ENCODE measurements around the gene SLC16A12.

SLC16A12 gene

GRCh38 chr10:89505640-89506275 is 29.6 kb downstream of the SLC16A12 start:
- Histone ChIP-seq H3K27me3 (ENCODE audit: insufficient read depth, low read depth, severe bottlenecking) (no peaks in the 10 kb centered on the region), H3K4me3 (ENCODE audit: low read depth, low read length) (no peak overlapping the region), H3K9me3 (ENCODE audit: severe bottlenecking) (peaks cover 2% of the 10 kb centered on the region), H3K36me3 (no peaks in the 10 kb centered on the region), H3K27ac (no peak overlapping the region)
- no peak for TF ChIP-seq CTCF (IDR thresholded peaks at IDR 0.05; ENCODE audit: low read depth, low read length)
- DNase-seq, result no peak

GRCh38 chr10:89504691-89505090 is 30.7 kb downstream of the SLC16A12 start:
- no peaks in the 10 kb centered on the region for H3K9me3 ChIP-seq (ENCODE audit: severe bottlenecking)
- H3K27me3 ChIP-seq (ENCODE audit: insufficient read depth, low read depth, severe bottlenecking), result no peaks in the 10 kb centered on the region
- DNase-seq, result no peak
- no peak overlapping the region for H3K27ac ChIP-seq
- TF ChIP-seq CTCF (IDR thresholded peaks at IDR 0.05; ENCODE audit: low read depth, low read length), result no peak
- no peak overlapping the region for H3K4me3 ChIP-seq (ENCODE audit: low read depth, low read length)
- no peaks in the 10 kb centered on the region for H3K36me3 ChIP-seq

- Histone ChIP-seq H3K36me3 (no peaks in the 10 kb centered on the region), H3K27ac (no peak overlapping the region), H3K27me3 (ENCODE audit: insufficient read depth, low read depth, severe bottlenecking) (no peaks in the 10 kb centered on the region), H3K4me3 (ENCODE audit: low read depth, low read length) (no peak overlapping the region), H3K9me3 (ENCODE audit: severe bottlenecking) (no peaks in the 10 kb centered on the region)
- no peak for DNase-seq
- TF ChIP-seq CTCF (IDR thresholded peaks at IDR 0.05; ENCODE audit: low read depth, low read length), result no peak
Observed at GRCh38 chr10:89503652-89504370, 31.6 kb downstream of the SLC16A12 start.

- no peak for TF ChIP-seq CTCF (IDR thresholded peaks at IDR 0.05; ENCODE audit: low read depth, low read length)
- H3K27ac ChIP-seq, result no peak overlapping the region
Observed at GRCh38 chr10:89503151-89503550, 32.2 kb downstream of the SLC16A12 start.

GRCh38 chr10:89502549-89502948 is 32.8 kb downstream of the SLC16A12 start:
- no peaks in the 10 kb centered on the region for H3K27me3 ChIP-seq (ENCODE audit: insufficient read depth, low read depth, severe bottlenecking)
- DNase-seq, result no peak
- H3K36me3 ChIP-seq, result no peaks in the 10 kb centered on the region
- TF ChIP-seq CTCF (IDR thresholded peaks at IDR 0.05; ENCODE audit: low read depth, low read length), result no peak
- H3K4me3 ChIP-seq (ENCODE audit: low read depth, low read length), result no peak overlapping the region
- no peak overlapping the region for H3K27ac ChIP-seq
- H3K9me3 ChIP-seq (ENCODE audit: severe bottlenecking), result no peaks in the 10 kb centered on the region

More at GRCh38 chr10:89503151-89503550, 32.2 kb downstream of the SLC16A12 start:
- Histone ChIP-seq H3K9me3 (ENCODE audit: severe bottlenecking) (no peaks in the 10 kb centered on the region), H3K36me3 (no peaks in the 10 kb centered on the region), H3K27me3 (ENCODE audit: insufficient read depth, low read depth, severe bottlenecking) (no peaks in the 10 kb centered on the region), H3K4me3 (ENCODE audit: low read depth, low read length) (no peak overlapping the region)
- DNase-seq, result no peak

All from WERI-Rb-1 (cell line).